Measurements from ENCODE around the gene BLVRA. TPM values are rescaled to one million over a fixed set of nuclear protein-coding genes. Genes with fewer than 3 reads are reported as not detected.
"Not testable (repeated sequence)": the region's sequence is repeated elsewhere in the genome, so short reads cannot be mapped to it uniquely, and the experiment has no call there.

Gene BLVRA
- total and polyA plus RNA-seq, 10 of the 15 experiments (the other 5 are each of a cell fraction or from before 2014, with no cell fraction given), result 63.3 to 198 (median 102) TPM

GRCh38 chr7:43773268-43773667, 14.8 kb downstream of the BLVRA start:
- H3K4me2 ChIP-seq (ENCODE audit: control insufficient read depth, insufficient read depth); ATAC-seq; BruUV-seq (replicated peaks); H3K4me1 ChIP-seq (ENCODE audit: control insufficient read depth, insufficient read depth, low read length); H4K20me1 ChIP-seq (ENCODE audit: control insufficient read depth, insufficient read depth); POLR2A ChIA-PET; DNase-seq (ENCODE audit: low read depth, low spot score); H3K79me2 ChIP-seq (ENCODE audit: control insufficient read depth, insufficient read depth, low read length); H3K9ac ChIP-seq (ENCODE audit: control insufficient read depth, insufficient read depth, low read length); H3K36me3 ChIP-seq (ENCODE audit: control insufficient read depth in 2 of 2, insufficient read depth in 2 of 2, low read length in 1 of 2); in situ Hi-C loops (cut with MboI); RAD21 ChIA-PET (ENCODE audit: unreplicated experiment); H3K4me3 ChIP-seq; H3K9me3 ChIP-seq (replicated peaks; ENCODE audit: control insufficient read depth, insufficient read depth, low read length); H2AFZ ChIP-seq (ENCODE audit: control insufficient read depth, low read depth, low read length); FAIRE-seq; CTCF ChIA-PET; intact Hi-C loops (cut with micrococcal nuclease; ENCODE audit: unreplicated experiment); SMC1A ChIA-PET (ENCODE audit: uncharacterized antibody, unreplicated experiment); H3K27ac ChIP-seq (ENCODE audit: control insufficient read depth, insufficient read depth); H3K27me3 ChIP-seq (replicated peaks in 1 of 2; ENCODE audit: control insufficient read depth in 2 of 2, insufficient read depth in 2 of 2, low read length in 1 of 2): not testable (repeated sequence)
- 100% methylated on average over 4 of the region's 6 CpGs for WGBS (ENCODE audit: insufficient coverage, insufficient replicate concordance, low lambda C conversion rate, missing lambda C conversion rate)

- ATAC-seq; in situ Hi-C loops (cut with MboI); CTCF ChIA-PET: not testable (repeated sequence)
These were observed 16.8 kb downstream of the BLVRA start for GRCh38 chr7:43775255-43775654.

More at GRCh38 chr7:43775255-43775654, 16.8 kb downstream of the BLVRA start:
- H3K79me2 ChIP-seq (ENCODE audit: control insufficient read depth, insufficient read depth, low read length); H3K9me3 ChIP-seq (replicated peaks; ENCODE audit: control insufficient read depth, insufficient read depth, low read length); H3K9ac ChIP-seq (ENCODE audit: control insufficient read depth, insufficient read depth, low read length); H3K4me1 ChIP-seq (ENCODE audit: control insufficient read depth, insufficient read depth, low read length); RAD21 ChIA-PET (ENCODE audit: unreplicated experiment); H3K36me3 ChIP-seq (ENCODE audit: control insufficient read depth in 2 of 2, insufficient read depth in 2 of 2, low read length in 1 of 2); H3K4me3 ChIP-seq; H2AFZ ChIP-seq (ENCODE audit: control insufficient read depth, low read depth, low read length); H3K27ac ChIP-seq (ENCODE audit: control insufficient read depth, insufficient read depth); H3K27me3 ChIP-seq (replicated peaks in 1 of 2; ENCODE audit: control insufficient read depth in 2 of 2, insufficient read depth in 2 of 2, low read length in 1 of 2); POLR2A ChIA-PET; H3K4me2 ChIP-seq (ENCODE audit: control insufficient read depth, insufficient read depth); FAIRE-seq; DNase-seq (ENCODE audit: low read depth, low spot score); intact Hi-C loops (cut with micrococcal nuclease; ENCODE audit: unreplicated experiment); H4K20me1 ChIP-seq (ENCODE audit: control insufficient read depth, insufficient read depth); BruUV-seq (replicated peaks): not testable (repeated sequence)
- WGBS (ENCODE audit: insufficient coverage, insufficient replicate concordance, low lambda C conversion rate, missing lambda C conversion rate), result 100% methylated on average over 1 of the region's 2 CpGs
- SMC1A ChIA-PET (ENCODE audit: uncharacterized antibody, unreplicated experiment), result interaction anchor here (1.4 kb wide), 1 partner anchor 16 kb away, joined by 4 read pairs; no protein-coding TSS in a partner anchor

Measured in GM12878 (cell line).